ENCODE measurements around the gene CYBRD1.
A peak's percentile ranks its signal among the peaks of the same experiment; 100 is the strongest.

Gene CYBRD1

DNA sequence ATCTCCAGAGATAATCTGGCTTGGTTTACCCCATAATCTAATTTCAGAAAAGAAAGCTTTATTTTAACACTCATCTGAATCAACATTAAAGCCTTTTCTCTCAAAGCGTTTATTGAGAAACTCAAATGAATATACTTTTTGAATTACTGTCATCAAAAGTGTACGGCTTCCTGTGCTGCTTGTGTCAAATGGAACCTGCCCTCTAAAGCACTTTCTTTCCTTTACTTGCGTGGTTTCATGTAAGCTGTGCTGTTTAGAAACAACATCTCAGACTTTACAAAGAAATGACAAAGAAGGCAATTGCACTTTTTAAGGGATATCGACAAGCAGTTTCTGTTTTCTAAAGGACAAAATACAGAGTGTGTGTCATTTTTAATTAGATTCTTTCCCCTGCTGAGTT is 35.1 kb downstream of the CYBRD1 start:
- DNase-seq, result no peak

DNA sequence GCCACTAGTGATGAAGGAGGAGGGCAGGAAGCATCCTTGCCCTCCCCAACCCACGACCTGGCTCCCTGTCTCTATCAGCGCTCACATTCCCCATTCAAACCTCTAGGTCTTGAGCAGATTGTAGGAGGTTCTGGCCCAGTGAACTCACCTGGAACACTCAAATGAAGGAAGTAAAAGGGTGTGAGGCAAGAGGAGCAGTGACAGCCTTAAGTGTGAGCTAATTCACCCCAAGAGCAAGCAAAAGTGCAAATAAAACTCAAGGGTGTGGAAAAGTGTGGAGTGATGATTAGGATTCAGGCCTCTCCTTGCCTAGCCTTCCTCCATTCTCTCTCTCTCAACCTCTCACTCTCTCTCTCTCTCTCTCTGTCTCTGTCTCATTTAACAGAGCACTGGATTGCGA is 41.0 kb downstream of the CYBRD1 start:
- DNase-seq, result no peak

DNA sequence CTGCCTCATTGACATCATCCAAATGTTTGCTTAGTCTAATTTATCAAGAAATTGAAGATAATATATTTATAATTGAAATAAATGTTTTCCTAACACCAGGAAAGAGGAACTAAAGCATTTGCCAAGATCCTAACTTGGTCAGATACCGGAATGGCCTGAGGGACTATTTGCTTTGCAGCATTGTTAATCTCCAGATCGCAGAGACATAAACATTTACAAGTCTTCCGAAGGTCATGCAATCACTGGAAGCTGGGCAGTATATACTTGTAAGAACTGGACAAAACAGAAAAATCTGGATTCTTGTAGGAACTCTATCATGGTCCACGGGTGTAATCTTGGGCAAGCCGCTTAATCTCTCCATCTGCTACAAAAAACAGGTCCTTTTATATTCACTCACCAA is 42.2 kb downstream of the CYBRD1 start:
- DNase-seq, result no peak

DNA sequence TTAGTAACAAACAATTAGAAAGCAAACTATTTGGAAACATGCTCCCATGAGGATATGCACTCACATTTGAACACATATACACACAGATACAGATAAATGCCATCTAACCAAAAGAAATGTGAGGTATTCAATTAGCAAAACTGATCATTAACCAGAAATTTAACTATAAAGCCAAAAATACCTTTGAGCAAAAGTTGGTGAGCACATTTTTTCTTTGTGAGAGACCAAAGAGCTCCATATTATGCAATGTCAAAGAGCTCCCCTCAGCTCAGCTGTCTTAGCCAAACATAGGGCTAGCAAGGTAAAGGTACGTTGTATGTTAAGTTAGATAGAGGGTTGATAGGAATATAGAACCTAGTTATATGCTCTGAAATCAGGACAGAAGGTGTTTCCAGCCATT is 43.8 kb downstream of the CYBRD1 start:
- DNase-seq, result no peak

DNA sequence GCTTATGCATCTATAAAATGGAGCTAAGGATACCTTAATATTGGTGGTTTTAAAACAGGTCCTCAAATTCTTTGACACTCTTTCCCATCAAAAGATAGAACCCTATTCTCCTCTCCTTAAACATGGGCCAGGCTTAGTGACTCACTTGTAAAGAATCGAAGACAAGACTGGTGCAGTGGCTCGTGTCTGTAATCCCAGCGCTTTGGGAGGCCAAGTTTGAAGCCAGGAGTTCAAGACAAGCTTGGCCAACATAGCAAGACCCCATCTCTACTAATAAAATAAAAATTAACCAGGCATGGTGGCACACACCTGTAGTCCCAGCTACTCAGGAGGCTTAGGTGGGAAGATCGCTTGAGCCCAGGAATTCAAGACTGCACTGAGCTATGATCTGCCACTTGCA is 44.5 kb downstream of the CYBRD1 start:
- DNase-seq, result no peak

DNA sequence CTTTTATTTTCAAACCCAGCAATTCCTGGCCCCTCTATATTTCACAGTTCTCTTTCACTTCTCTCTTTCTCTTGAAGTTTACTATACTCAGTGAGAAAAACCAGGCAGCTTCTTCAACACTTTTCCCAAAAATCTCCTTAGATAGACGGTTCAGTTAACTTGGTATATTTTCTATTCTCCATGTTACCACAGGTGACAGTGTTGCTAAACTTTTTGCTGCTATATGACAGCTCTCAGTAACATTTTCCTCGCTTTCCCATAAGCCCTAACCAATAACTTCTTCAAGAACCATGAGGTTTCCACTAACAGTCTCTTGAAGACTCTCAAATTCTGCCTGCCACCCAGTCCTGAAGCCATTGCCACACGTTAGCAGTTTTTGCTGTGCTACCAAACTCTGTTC is 45.8 kb downstream of the CYBRD1 start:
- no peak for DNase-seq

DNA sequence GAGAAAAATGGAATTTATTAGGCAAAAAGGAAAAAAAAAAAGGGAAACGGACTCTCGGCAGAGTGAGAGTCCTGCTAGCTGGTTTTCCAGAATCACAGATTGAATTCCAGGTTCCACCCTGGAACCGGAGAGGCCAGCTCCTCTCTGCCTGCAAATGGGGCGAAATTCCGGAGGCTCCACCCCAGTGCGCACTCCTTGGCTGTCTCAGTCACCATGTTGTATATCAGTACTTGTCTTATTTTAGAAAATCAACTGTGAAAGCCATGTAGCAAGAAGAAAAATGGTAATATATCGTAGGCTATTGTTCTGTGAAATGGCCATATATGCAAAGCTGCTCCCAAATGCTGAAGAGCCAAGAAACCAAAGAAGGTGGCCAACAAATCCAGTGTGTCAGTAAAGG is 49.4 kb downstream of the CYBRD1 start:
- DNase-seq, result no peak

DNA sequence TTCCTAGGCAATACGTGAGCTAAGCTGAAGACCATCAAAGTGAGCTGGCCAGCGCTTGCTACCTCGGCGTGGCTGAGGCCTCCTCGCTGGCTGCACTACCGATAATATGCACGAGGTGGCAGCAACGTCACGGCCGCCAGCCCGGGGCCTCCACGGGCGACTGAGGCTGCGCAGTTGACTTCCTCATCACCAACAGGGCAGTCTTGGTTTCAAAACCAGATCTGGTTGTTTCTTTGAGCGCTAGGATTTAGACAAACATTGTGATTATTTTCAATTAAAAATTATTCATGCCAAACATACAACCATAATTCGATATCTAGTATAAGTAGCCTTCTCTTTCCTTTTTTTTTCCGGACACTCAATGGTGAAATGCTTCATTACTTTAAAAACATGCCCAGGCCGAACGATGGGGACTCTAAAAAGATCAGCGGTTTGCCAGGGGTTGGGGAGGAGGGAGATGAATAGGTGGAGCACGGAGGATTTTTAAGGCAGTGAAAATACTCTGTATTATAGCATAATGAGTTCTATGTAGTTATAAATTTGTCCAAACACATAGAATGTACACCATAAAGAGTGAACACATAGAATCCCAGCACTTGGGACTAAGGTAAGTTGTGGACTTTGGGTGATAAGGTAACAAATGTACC is 52.0 kb downstream of the CYBRD1 start:
- peak; percentile 40 for DNase-seq

DNA sequence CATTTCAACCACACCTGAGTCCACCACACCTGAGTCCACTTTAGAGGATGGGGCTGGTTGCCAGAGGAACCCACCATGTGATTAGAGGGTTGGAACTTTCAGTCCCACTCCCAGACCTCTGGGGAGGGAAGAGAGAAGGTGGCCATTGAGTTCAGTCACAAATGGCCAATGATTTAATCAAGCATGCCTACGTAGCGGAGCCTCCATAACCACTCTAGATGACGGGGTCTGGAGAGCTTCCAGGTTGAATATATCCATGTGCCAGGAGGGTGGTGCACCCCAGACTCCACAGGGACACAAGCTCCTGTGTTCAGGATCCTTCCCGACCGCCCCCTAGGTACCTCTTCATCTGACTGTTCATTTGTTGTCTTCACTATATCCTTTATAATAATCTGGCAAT is 53.3 kb downstream of the CYBRD1 start:
- no peak for DNase-seq

GRCh38 chr2:171578127-171578803 is 56.0 kb downstream of the CYBRD1 start:
- DNase-seq, result no peak

GRCh38 chr2:171579481-171579880 is 57.2 kb downstream of the CYBRD1 start:
- DNase-seq, result no peak

GRCh38 chr2:171583566-171583965 is 61.3 kb downstream of the CYBRD1 start:
- DNase-seq, result no peak

DNA sequence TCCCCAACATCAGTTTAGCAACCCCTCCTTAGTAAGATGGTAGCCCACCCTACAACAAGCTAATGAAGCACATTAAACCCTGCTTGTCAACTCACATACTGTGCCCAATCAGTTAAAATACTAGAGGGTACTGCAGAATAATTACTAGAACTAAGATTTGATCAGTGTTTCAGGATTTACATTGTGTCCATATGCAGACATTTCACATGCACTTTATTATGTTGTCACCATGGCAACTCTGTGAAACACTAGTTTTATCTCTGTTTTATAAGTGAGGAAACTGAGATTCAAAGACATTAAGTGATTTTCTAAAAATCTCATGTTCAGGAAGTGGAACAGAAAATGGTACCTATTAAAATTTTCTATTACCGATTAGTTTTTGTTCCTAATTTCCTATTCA is 61.7 kb downstream of the CYBRD1 start:
- no peak for DNase-seq

DNA sequence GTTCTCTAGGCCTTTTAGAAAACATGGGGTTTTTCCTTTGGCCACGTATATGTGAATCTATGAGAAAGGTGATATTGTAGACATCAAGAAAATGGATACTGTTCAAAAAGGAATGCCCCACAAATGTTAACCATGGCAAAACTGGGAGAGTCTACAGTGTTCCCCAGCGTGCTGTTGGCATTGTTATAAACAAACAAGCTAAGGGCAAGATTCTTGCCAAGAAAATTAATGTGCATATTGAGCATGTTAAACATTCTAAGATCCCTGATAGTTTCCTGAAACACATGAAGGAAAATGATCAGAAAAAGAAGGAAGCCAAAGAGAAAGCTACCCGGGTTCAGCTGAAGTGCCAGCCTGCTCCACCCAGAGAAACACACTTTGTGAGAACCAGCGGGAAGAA is 64.9 kb downstream of the CYBRD1 start:
- DNase-seq, result no peak

GRCh38 chr2:171587567-171587966 is 65.3 kb downstream of the CYBRD1 start:
- no peak for DNase-seq

- DNase-seq, result no peak
These were observed 67.8 kb downstream of the CYBRD1 start for GRCh38 chr2:171590116-171590515.

DNA sequence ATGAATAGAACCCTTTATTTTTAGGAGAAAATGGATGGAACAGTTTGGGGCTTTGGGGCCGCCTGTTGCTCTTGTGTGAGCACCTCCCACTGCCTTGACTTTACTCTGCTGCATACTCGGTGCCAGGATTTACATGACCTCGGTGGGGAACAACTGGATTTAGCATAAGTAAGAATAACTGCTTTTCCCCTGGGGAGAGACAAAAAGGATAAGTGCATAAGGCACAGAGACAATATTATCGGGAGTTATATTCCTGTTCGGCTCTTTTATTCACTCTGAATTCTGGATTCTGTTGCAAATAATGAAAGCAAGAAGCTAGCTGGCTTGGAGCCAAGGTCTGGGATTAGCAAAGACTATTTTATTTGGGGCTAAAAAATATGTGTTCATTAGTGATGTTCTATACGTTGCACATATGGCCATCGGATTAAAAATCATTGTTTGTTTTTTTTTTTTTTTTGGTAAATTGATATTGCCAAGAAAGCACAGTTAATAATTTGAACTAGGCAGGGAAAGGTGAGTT is 69.8 kb downstream of the CYBRD1 start:
- DNase-seq, result no peak

GRCh38 chr2:171595456-171595855 is 73.2 kb downstream of the CYBRD1 start:
- no peak for DNase-seq

DNA sequence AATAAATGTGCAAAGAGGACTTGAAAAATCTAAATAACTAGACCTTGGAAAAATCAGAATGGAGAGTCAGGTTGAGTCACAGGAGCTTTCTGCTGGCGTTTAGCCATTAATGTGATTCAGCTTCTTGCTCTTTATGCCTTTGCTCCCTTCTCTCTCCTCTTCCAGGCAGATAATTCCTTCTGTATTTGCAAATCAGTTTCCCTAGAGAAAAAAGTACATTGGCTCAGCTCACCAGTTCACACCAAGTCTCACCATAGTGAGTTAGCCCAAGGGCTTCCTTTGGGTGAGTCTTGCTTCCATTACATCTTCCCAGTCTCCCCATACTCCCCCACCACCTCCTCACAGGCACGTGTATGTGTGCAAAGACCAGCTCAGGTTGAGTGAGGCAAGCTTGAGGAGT is 73.6 kb downstream of the CYBRD1 start:
- DNase-seq, result no peak

DNA sequence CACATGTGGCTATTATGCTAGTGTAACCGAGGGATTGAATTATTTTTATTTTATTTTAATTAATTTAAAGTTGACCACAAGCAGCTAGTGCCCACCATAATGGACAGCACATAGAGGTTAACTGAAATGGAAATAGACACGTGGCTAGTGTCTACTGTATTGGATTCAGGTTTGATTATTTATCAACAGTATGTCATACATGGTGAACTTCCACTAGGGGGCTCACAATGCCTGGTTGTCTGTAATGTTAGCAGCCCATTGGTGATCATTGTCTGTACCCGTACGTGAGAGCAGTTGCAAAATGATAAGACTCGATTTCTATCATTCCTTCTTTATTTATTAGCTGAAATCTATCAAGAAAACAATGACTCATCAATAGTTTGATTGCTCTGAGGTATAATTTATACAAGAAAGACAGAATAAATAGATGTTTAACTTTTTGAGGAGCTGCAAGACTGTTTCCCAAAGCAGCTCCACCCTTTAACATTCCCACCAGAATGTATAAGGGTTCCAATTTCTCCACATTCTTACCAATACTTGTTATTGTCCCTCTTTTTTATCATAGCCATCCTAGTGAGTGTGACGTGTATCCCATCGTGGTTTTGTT is 76.5 kb downstream of the CYBRD1 start:
- peak; percentile 3 for DNase-seq

GRCh38 chr2:171600126-171600525 is 77.9 kb downstream of the CYBRD1 start:
- DNase-seq, result no peak

DNA sequence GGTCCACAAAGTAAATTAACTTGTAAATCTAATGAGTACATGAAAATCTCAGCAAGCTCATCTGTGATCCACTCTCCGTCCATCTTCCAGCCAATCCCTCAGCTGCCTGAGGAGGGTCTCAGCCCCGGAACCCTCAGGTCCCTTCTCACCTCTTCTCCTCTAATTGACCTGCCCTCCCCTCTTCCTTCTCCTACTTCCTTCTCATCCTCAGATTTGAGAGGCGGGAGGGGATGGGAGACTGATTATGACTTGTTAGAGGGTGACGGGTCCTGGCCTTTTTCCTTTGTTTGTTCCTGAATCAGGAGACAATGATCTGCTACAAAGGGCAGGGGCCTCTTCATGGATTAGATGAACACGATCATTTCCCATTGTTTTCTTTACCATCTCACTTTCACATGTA is 80.1 kb downstream of the CYBRD1 start:
- DNase-seq, result no peak
